Colon (tissue), 2 donors: ENCODE results near the gene WSCD2.

ENCODE experiments used
- FAIRE-seq: peaks from 2 replicates; lab custom pipeline; 2012; peaks lifted over from hg19 to GRCh38; lab: Jason Lieb, UNC
- donor health status: control.
- donor health status: control.

Gene WSCD2

GRCh38 chr12:108128221-108129016 lies 669 bp upstream of the WSCD2 start:
- no peak for FAIRE-seq

- no peak for FAIRE-seq
These were observed 1.9 kb downstream of the WSCD2 start for GRCh38 chr12:108131035-108131434.

DNA sequence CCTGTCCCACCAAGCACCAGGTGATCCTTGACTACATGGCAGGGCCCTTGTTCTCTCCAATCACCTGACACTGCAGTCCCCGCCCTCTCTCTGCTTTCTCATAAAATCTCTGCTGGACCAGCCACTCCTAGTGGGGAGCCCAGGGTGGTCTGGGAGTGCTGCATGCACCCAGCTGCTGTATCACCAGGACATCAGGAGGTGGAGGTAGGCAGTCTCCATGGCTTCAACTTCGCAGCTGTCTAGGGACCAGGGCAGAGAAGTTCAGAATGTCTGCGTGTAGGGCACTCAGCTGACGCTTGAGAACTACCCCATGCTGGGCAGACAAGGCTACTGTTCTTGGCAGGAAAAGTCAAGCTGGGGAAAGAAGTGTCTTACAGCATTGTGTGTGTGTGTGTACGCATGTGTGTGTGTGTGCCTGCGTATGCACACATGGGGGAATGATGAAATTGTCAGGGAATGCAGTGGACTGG lies 2.6 kb downstream of the WSCD2 start:
- FAIRE-seq = no peak

GRCh38 chr12:108133482-108133881 lies 4.4 kb downstream of the WSCD2 start:
- no peak for FAIRE-seq

- FAIRE-seq = no peak
These were observed 5.7 kb downstream of the WSCD2 start for GRCh38 chr12:108134744-108135143.

DNA sequence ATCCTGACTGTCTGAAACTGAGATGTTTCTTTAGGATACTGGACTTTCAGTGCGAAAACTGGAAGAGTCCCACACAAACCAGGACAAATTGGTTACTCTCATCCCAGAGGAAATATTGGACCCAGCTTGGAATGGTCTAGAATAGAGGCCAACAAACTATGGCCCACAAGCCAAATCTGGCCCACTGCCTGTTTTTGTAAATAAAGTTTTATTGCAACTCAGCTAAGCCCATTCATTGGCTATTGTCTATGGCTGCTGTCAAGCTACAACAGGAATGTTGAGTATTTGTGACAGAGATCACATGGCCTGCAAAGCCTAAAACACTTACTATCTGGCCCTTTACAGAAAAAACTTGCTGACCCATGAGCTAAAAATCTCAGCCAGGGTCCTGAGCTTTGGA lies 6.5 kb downstream of the WSCD2 start:
- FAIRE-seq = no peak

GRCh38 chr12:108136697-108137096 lies 7.6 kb downstream of the WSCD2 start:
- FAIRE-seq = no peak

DNA sequence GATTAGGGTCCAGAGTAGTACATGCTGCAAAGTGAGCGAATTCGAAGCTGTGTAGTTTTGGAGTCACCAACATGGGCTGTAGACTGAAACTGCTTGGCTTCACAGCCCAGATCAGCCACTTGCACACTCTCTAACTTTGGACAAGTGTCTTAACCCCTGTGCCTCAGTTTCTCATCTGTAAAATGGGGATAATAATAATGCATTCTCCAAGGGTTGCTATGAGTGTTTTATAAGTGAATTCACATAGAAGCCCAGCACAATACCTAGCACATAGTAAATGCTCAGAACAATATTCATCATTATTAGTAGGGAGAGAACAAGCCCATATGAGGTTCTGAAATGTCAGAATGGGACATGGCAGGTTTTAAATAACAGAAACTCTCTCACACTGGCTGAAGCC lies 10.4 kb downstream of the WSCD2 start:
- FAIRE-seq = no peak

DNA sequence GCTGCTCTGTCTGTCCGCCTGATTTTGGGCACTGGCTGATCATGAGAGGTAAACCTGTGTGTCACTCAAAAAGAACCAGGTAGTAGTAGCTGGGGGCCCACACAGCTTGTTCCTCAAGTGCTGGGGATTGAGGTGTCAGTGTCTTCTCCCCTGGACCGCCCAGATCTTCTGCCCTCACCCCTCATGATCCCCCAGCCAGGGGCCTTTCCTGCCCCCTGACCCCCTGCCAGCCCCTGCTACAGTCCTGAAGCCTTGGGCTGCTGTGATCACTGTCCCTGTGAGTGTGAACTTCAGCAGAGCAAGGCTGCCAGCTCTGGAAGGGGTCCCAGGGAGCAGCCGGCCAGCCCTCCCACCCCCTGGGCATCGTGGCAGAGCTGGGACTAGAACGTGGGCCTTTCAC lies 11.4 kb downstream of the WSCD2 start:
- no peak for FAIRE-seq

GRCh38 chr12:108141600-108142130 lies 12.6 kb downstream of the WSCD2 start:
- no peak for FAIRE-seq

DNA sequence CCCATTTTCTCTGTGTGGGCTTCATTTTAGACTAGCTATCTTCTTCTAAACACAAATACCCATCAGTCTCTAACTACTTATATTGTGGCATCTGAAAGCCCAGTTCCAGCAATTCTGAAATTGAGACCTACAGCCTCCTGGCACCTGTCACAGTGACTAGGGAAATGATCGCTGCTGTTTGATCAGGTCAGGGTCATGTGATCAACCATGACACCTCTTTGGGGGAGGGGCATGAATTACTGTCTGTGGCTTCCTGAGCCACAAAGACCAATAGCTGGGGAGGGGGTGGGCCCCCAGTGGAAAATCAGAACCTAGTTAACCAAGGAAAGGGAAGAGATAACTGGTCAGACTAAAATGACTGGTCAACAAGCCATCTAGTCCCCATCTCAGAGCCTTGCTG lies 14.1 kb downstream of the WSCD2 start:
- FAIRE-seq = no peak

DNA sequence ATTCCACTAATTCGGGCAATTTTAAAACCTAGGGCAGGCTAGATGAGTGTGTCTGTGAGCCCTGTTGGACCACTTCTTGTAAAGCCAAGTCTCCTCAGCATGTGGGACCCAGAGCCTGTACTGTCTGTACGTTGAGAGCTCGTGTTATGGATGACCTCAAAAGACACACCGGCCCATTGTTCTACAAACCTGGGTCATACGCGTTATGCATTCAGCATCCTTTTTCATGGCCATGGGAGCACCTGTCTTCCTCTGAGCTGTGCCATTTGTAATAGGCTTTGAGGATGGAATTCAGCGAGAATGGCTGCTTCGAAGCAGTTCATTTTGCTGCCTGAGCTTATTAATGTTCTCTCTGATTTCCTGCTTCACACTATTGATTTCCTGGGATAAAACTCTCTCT lies 15.0 kb downstream of the WSCD2 start:
- no peak for FAIRE-seq

DNA sequence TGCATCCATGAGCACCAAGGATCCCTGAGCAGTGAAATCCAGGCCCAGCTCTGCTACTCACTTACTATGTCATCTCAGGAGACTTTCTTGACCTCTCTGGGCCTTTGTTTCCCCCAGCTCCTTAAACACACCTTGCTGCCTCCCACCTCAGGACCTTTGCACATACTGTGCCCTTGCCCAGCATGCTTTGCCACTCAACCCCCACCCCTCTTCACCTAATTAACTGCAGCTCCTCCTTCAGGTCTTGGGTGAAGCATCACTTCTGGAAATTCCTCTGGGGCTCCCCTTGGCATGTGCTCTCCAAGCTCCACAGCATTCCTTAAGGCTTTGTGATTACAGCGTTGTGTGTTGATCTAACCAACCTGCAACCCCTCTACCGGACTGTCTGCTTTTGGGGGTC lies 15.9 kb downstream of the WSCD2 start:
- no peak for FAIRE-seq

- FAIRE-seq = no peak
These were observed 17.2 kb downstream of the WSCD2 start for GRCh38 chr12:108146035-108146893.

DNA sequence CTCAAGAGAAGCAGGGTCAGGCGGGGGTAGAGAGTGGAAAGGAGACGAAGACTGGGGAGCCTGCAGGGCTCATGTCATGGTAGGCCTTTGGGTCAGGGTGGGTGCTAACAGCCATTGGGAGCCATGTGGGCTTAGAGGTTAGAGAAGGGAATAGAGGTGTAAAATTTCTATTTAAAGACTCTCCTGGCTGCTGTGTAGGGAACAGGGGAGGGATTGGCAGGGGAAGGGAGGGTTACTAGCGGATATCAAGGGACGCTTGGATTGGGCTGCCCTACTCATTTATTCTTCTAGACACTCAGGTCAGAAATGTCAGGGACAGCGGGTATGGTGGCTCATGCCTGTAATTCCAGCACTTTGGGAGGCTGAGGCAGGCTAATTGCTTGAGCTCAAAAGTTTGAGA lies 18.2 kb downstream of the WSCD2 start:
- no peak for FAIRE-seq

- no peak for FAIRE-seq
These were observed 19.5 kb downstream of the WSCD2 start for GRCh38 chr12:108148521-108149074.

DNA sequence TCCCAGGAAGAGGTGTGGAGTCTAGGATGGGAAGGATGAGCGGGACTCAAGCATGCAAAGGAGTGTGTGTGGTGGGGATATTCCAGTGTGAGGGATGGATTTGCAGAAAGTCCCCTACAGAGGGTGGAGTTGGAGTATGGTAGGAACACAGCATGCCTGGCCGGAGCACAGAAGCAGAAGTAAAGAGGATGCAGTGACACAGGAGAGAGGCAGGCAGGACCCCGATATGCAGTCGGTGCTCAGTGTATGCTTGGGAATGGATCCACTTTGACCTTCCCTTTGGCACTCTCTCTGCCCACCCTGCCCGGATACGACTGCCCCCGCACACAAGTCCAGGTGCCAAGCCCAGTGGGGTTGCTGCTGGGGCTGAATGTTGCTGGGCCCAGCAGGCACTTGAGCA lies 21.3 kb downstream of the WSCD2 start:
- FAIRE-seq = no peak

- FAIRE-seq = no peak
These were observed 22.6 kb downstream of the WSCD2 start for GRCh38 chr12:108151533-108152169.

GRCh38 chr12:108152170-108152538 lies 23.1 kb downstream of the WSCD2 start:
- no peak for FAIRE-seq

DNA sequence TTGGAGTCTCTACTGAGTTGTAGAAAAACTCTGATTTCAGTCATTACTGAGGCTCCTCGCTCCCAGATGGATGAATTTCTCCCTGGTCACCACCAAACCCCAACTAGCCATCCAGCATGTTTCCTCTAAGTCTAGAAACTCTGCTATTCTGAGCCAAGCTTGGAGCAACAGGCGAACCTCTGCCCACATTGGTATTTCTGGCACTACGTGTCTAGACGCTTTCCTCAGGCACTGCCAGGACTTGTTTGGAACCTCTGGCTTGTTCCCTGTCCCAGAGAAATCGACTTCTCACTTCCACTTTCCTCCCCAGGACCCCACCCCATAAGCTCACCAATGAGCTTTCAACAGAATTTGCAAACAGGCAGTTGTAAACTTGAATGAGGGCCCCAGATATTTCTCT lies 27.6 kb downstream of the WSCD2 start:
- FAIRE-seq = no peak

GRCh38 chr12:108157870-108158459 lies 28.9 kb downstream of the WSCD2 start:
- no peak for FAIRE-seq

GRCh38 chr12:108162207-108162606 lies 33.1 kb downstream of the WSCD2 start:
- FAIRE-seq = no peak
